ENCODE measurements around the gene FYN.

Gene FYN

DNA sequence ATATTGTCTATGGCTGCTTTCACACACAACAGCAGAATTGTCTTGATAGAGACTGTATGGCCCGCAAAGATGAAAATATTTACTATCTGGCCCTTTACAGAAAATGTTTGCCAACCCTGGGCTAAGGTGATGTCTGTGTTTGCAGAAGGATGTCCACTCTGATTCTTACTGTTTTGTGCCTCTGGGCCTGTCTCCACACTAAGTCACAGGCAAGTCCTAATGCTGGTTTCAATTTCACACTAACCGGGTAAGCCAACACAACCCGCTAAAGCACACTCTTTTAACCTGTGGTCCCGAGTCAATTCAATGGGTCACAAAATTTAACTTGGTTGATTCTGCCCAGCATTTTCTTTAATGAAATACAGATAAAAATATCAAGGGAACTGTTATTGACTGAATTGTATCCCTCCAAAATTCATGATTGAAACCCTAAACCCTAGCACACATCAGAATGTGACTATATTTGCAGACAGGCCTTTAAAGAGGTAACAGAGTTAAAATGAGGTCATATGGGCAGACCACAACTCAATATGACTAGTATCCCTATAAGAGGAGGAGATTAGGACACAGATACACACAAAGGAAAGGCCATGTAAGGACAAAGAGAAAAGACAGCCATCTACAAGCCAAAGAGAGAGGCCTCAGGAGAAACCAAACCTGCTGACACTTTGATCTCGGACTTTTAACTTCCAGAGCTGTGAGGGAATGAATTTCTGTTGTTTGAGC is 78.4 kb downstream of the FYN start:
- DNase-seq (ENCODE audit: low read depth) = no peak
- TF ChIP-seq, protein P1, sequence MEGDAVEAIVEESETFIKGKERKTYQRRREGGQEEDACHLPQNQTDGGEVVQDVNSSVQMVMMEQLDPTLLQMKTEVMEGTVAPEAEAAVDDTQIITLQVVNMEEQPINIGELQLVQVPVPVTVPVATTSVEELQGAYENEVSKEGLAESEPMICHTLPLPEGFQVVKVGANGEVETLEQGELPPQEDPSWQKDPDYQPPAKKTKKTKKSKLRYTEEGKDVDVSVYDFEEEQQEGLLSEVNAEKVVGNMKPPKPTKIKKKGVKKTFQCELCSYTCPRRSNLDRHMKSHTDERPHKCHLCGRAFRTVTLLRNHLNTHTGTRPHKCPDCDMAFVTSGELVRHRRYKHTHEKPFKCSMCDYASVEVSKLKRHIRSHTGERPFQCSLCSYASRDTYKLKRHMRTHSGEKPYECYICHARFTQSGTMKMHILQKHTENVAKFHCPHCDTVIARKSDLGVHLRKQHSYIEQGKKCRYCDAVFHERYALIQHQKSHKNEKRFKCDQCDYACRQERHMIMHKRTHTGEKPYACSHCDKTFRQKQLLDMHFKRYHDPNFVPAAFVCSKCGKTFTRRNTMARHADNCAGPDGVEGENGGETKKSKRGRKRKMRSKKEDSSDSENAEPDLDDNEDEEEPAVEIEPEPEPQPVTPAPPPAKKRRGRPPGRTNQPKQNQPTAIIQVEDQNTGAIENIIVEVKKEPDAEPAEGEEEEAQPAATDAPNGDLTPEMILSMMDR (IDR thresholded peaks at IDR 0.05; ENCODE audit: insufficient read depth, low read depth, low read length, missing control alignments) = no peak
- H3K4me3 ChIP-seq (ENCODE audit: low read depth, low read length) = no peak overlapping the region

DNA sequence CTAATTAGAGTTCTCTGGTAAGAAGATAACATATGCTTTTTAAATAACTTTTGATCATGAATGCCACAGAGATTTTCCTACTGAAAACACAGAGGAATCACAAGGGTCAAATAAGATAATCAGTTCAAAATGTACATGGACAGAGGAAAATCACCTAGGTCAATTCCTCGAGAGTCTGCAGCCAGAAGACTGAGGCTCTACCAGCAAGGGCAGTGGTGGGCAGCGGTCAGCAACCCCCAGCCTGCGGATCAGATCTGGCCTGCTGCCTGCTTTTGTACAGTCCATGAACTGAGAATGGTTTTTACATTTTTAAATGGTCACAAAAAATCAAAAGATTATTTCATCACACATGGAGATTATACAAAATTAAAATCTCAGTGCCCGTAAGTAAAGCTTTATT is 79.0 kb downstream of the FYN start:
- no peak for DNase-seq (ENCODE audit: low read depth)
- TF ChIP-seq, protein P1 (IDR thresholded peaks at IDR 0.05; ENCODE audit: insufficient read depth, low read depth, low read length, missing control alignments) = no peak
- no peak overlapping the region for H3K4me3 ChIP-seq (ENCODE audit: low read depth, low read length)

DNA sequence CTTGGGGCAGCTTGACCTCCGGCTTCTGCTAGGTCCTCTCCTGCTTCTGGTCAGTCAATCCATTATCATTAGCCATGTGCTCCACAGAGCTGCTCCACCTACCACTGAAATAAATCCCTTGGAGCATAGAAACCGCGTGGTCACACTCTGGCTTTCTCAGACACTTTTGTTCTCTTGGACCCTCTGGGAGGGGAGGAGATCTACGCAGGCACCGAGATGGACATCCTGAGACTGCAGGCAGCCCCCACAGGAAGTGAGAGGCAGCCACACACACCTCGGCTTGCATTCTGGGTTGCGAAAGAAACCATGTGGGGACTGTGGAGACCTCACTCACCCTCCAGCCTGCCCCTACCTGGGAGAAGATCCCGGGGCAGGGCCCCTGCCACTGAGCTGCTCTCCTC is 79.5 kb downstream of the FYN start:
- peak; percentile 56 for DNase-seq (ENCODE audit: low read depth)
- H3K4me3 ChIP-seq (ENCODE audit: low read depth, low read length) = no peak overlapping the region; the same call in 1 of the 2 replicates
- TF ChIP-seq, protein P1 (IDR thresholded peaks at IDR 0.05; ENCODE audit: insufficient read depth, low read depth, low read length, missing control alignments) = no peak

DNA sequence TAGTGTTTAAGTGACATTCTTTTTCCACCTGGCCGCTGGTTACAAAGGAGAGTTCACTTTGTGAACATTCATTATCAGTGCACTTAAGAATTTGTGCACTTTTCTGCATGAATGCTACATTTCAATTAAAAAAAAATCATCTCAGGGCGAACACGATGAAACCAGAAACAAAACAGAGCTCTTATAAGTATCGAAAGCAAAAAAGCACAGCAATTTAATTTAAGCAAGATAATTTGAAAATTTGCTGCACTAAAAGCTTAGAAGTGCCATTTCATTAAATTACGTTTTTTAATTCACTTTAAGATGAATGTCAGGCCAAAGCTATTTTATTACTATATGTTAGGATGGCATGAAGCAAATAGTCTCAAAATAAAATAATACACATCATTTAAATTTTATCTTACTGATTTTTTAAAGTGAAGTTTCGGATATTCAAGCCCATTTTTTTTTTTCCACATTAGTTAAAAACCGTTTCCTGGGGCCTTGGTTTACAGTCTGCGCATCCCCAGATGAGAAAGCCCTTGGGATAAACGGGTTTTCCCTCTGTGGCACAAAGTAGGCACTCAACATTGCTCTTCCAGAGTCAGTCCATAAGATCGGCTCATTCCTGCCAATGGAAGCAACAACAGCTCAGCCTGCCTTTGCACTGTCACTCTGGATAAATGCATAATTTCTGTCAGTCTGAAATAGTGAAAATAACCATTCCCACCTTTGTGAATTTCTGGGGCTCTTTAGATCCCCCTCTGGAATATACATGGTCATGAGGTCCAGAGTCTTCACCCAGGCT is 80.1 kb downstream of the FYN start:
- DNase-seq (ENCODE audit: low read depth) = no peak

DNA sequence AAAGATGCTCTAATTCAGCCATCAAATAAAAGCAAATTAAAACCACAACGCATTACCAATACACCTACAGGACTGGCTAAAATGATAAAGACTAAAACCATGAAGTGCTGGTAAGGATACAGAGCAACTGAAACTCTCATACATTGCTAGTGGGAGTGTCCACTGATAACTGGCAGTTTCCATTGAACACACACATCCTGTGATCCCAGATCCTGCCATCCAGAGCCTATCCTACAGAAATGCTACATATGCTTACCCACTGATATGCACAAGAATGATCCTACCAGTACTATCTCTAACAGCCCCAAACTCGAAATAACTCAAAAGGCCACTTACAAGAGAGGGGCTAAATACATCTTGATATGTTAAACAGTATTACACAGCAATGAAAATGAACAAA is 81.0 kb downstream of the FYN start:
- no peak for DNase-seq (ENCODE audit: low read depth)
- H3K4me3 ChIP-seq (ENCODE audit: low read depth, low read length) = no peak overlapping the region
- TF ChIP-seq, protein P1 (IDR thresholded peaks at IDR 0.05; ENCODE audit: insufficient read depth, low read depth, low read length, missing control alignments) = no peak

More for the DNA sequence above, 80.1 kb downstream of the FYN start:
- no peak overlapping the region; the same call in 1 of the 2 replicates for H3K4me3 ChIP-seq (ENCODE audit: low read depth, low read length)
- TF ChIP-seq, protein P1 (IDR thresholded peaks at IDR 0.05; ENCODE audit: insufficient read depth, low read depth, low read length, missing control alignments) = no peak

DNA sequence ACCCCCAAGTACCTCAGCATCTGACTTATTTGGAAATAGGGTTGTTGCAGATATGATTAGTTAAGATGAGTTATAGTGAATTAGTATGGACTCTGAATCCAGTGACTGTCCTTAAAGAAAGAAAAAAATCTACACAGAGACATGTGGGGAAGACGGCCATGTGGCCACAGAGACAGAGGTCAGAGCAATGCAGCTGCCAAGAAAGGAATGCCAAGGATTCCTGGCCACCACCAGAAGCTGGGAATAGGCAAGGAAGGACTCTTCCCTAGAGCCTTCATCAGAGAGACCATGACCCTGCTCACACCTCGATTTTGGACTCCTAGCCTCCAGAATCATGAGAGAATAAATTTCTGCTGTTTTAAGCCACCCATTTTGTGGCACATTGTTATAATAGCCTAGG is 81.8 kb downstream of the FYN start:
- H3K4me3 ChIP-seq (ENCODE audit: low read depth, low read length) = no peak overlapping the region
- TF ChIP-seq, protein P1 (IDR thresholded peaks at IDR 0.05; ENCODE audit: insufficient read depth, low read depth, low read length, missing control alignments) = no peak
- no peak for DNase-seq (ENCODE audit: low read depth)
